ENCODE results near the gene ASAP2.

The ASAP2 gene

DNA sequence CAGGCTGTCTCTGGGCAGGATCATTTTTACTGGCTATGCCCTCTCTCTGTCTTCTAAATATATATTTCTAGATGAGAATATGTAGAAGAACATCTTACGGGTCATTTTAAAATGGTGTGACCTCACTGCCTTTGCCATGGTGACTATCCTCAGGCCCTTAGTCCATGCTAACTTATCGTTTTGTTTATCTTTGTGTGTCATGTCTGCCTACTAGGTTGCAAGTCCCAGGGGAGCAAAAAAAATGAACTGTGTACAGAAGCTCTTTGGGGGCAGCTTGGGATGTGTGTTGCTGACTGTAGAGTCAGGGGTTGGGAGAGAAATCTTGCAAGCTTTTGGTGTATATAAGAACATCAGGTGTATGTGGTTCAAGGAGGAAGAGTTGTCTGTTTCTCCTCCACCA is 227.9 kb downstream of the ASAP2 start:
- Histone ChIP-seq H3K4me1 (ENCODE audit: insufficient read depth, low read length, severe bottlenecking) (no peaks in the 10 kb centered on the region), H3K4me3 (ENCODE audit: low read depth, low read length, poor library complexity, severe bottlenecking) (no peak overlapping the region), H3F3A (ENCODE audit: insufficient read depth, low read length) (no peaks in the 10 kb centered on the region), H3K36me3 (ENCODE audit: insufficient read depth, low read length) (peaks cover 87% of the 10 kb centered on the region), H3K4me2 (ENCODE audit: low read length) (no peak overlapping the region), H4K20me1 (ENCODE audit: insufficient read depth, low read length) (no peaks in the 10 kb centered on the region), H3K9me2 (ENCODE audit: low read depth, low read length) (no peaks in the 10 kb centered on the region), H2AFZ (ENCODE audit: low read length) (no peak overlapping the region), H3K27ac (ENCODE audit: low read depth, low read length, poor library complexity, severe bottlenecking) (no peak overlapping the region), H3K79me2 (ENCODE audit: insufficient read depth, low read length) (no peaks in the 10 kb centered on the region), H3K27me3 (ENCODE audit: insufficient read depth, low read length) (no peaks in the 10 kb centered on the region), H3K9me3 (ENCODE audit: low read length) (no peaks in the 10 kb centered on the region), H3K9ac (ENCODE audit: low read length) (no peak overlapping the region)
- TF ChIP-seq, protein P1, sequence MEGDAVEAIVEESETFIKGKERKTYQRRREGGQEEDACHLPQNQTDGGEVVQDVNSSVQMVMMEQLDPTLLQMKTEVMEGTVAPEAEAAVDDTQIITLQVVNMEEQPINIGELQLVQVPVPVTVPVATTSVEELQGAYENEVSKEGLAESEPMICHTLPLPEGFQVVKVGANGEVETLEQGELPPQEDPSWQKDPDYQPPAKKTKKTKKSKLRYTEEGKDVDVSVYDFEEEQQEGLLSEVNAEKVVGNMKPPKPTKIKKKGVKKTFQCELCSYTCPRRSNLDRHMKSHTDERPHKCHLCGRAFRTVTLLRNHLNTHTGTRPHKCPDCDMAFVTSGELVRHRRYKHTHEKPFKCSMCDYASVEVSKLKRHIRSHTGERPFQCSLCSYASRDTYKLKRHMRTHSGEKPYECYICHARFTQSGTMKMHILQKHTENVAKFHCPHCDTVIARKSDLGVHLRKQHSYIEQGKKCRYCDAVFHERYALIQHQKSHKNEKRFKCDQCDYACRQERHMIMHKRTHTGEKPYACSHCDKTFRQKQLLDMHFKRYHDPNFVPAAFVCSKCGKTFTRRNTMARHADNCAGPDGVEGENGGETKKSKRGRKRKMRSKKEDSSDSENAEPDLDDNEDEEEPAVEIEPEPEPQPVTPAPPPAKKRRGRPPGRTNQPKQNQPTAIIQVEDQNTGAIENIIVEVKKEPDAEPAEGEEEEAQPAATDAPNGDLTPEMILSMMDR (IDR thresholded peaks at IDR 0.05; ENCODE audit: low read length), result no peak
- no peak for TF ChIP-seq EZH2 (IDR thresholded peaks at IDR 0.05; ENCODE audit: borderline replicate concordance, low read length)

DNA sequence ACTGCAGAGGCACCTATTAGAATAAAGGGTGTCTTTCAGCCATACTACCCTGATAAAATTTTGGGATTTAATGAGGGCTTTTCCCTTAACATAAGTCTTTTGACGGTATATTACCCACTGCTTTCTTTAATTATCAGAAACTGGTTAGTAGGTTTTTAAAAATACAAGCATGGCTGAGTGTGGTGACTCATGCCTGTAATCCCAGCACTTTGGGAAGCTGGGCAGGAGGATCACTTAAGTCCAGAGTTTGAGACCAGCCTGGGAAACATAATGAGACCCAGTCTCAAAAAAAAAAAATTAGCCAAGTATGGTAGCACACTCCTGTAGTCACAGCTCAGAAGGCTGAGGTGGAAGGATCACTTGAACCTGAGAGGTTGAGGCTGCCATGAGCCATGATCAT is 232.9 kb downstream of the ASAP2 start:
- Histone ChIP-seq H3F3A (ENCODE audit: insufficient read depth, low read length) (no peaks in the 10 kb centered on the region), H2AFZ (ENCODE audit: low read length) (no peak overlapping the region), H3K9ac (ENCODE audit: low read length) (no peak overlapping the region), H3K27me3 (ENCODE audit: insufficient read depth, low read length) (no peaks in the 10 kb centered on the region), H4K20me1 (ENCODE audit: insufficient read depth, low read length) (no peaks in the 10 kb centered on the region), H3K4me3 (ENCODE audit: low read depth, low read length, poor library complexity, severe bottlenecking) (no peak overlapping the region), H3K4me1 (ENCODE audit: insufficient read depth, low read length, severe bottlenecking) (no peaks in the 10 kb centered on the region), H3K36me3 (ENCODE audit: insufficient read depth, low read length) (peaks cover 85% of the 10 kb centered on the region), H3K27ac (ENCODE audit: low read depth, low read length, poor library complexity, severe bottlenecking) (no peak overlapping the region), H3K9me3 (ENCODE audit: low read length) (no peaks in the 10 kb centered on the region), H3K79me2 (ENCODE audit: insufficient read depth, low read length) (no peaks in the 10 kb centered on the region), H3K9me2 (ENCODE audit: low read depth, low read length) (no peaks in the 10 kb centered on the region), H3K4me2 (ENCODE audit: low read length) (no peak overlapping the region)
- TF ChIP-seq, protein P1 (IDR thresholded peaks at IDR 0.05; ENCODE audit: low read length), result no peak
- no peak for TF ChIP-seq EZH2 (IDR thresholded peaks at IDR 0.05; ENCODE audit: borderline replicate concordance, low read length)

DNA sequence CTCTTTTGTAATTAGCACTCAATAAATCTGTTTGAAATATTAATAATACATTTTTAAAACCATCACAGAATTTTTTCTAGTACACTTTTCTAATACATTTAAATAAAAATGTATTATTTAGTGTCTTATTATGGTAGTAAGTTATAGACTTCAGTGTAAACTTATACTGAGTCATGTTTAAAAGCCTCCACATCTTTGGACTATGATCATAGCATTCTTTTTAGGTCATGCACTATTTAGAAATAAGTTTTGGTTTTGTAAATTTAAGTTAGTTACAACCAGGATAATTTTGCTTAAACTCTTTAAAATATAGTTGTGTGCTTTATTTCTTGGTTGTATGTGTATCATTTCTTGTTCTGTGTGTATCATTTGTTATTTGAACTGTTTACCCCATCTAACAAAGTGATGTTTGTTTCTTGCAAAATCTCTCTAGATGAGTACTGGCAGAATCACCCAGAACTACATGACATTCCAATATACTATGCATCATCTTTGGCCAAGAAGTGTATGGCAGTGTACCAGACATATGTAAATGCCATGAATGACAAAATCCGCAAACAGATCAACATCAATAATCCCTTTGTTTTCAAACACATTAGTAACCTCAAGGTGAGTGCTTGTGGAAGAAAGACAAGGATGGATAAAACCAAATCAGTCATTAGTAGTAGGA is 233.6 kb downstream of the ASAP2 start:
- H3K9ac ChIP-seq (ENCODE audit: low read length), result no peak overlapping the region
- peaks cover 85% of the 10 kb centered on the region for H3K36me3 ChIP-seq (ENCODE audit: insufficient read depth, low read length)
- H3K4me2 ChIP-seq (ENCODE audit: low read length), result no peak overlapping the region

More for the DNA sequence above, 233.6 kb downstream of the ASAP2 start:
- Histone ChIP-seq H3K4me1 (ENCODE audit: insufficient read depth, low read length, severe bottlenecking) (no peaks in the 10 kb centered on the region), H3K79me2 (ENCODE audit: insufficient read depth, low read length) (no peaks in the 10 kb centered on the region), H3K9me2 (ENCODE audit: low read depth, low read length) (no peaks in the 10 kb centered on the region), H3F3A (ENCODE audit: insufficient read depth, low read length) (no peaks in the 10 kb centered on the region), H3K27ac (ENCODE audit: low read depth, low read length, poor library complexity, severe bottlenecking) (no peak overlapping the region), H2AFZ (ENCODE audit: low read length) (no peak overlapping the region), H3K9me3 (ENCODE audit: low read length) (no peaks in the 10 kb centered on the region), H3K27me3 (ENCODE audit: insufficient read depth, low read length) (no peaks in the 10 kb centered on the region), H4K20me1 (ENCODE audit: insufficient read depth, low read length) (no peaks in the 10 kb centered on the region), H3K4me3 (ENCODE audit: low read depth, low read length, poor library complexity, severe bottlenecking) (no peak overlapping the region)
- TF ChIP-seq, protein P1 (IDR thresholded peaks at IDR 0.05; ENCODE audit: low read length), result no peak
- no peak for TF ChIP-seq EZH2 (IDR thresholded peaks at IDR 0.05; ENCODE audit: borderline replicate concordance, low read length)
